SK-N-SH treated with all-trans-retinoic acid at 6 μM for 48 hours (cell line): ENCODE data around the gene SKAP2.

Source experiments
- ATAC-seq: fragments of 200-7000 bp; cut with Tn5 transposase; 3 replicates; pipeline ENCODE4 v1.9.1; 2020; ENCODE audit warnings: mild to moderate bottlenecking, moderate library complexity
- BACH2 ChIP-seq: fragments of 250-450 bp; sonication (Bioruptor Pico); IDR thresholded peaks from 2 replicates; pipeline ENCODE4 v1.9.0; 2021; ENCODE audit warnings: mild to moderate bottlenecking, borderline replicate concordance
- CREB5 ChIP-seq: fragments of 250-450 bp; sonication (Bioruptor Pico); IDR thresholded peaks from 2 replicates; pipeline ENCODE4 v1.5.1; 2020; ENCODE audit warnings: low read depth, mild to moderate bottlenecking, moderate library complexity
- CSDC2 ChIP-seq: fragments of 250-450 bp; sonication (Bioruptor Pico); IDR thresholded peaks from 2 replicates; pipeline ENCODE4 v1.5.0; 2020; ENCODE audit warnings: mild to moderate bottlenecking, moderate library complexity
- CSRNP3 ChIP-seq: fragments of 250-450 bp; sonication (Bioruptor Pico); IDR thresholded peaks from 2 replicates; pipeline ENCODE4 v1.5.1; 2021; ENCODE audit warnings: mild to moderate bottlenecking, moderate library complexity
- ESRRG ChIP-seq: fragments of 250-450 bp; sonication (Bioruptor Pico); IDR thresholded peaks from 2 replicates; pipeline ENCODE4 v1.6.1; 2021; ENCODE audit warnings: mild to moderate bottlenecking
- ISL1 ChIP-seq: fragments of 250-450 bp; sonication (Bioruptor Pico); IDR thresholded peaks from 2 replicates; pipeline ENCODE4 v2.1.2; 2022; ENCODE audit warnings: mild to moderate bottlenecking, moderate library complexity
- OSR1 ChIP-seq: fragments of 250-450 bp; sonication (Bioruptor Pico); IDR thresholded peaks from 2 replicates; pipeline ENCODE4 v1.8.0; 2022; ENCODE audit warnings: moderate library complexity, mild to moderate bottlenecking, inconsistent platforms
- POU6F1 ChIP-seq: fragments of 250-450 bp; sonication (Bioruptor Pico); IDR thresholded peaks from 2 replicates; pipeline ENCODE4 v1.8.0; 2021; ENCODE audit warnings: low read depth, mild to moderate bottlenecking, moderate library complexity, borderline replicate concordance
- PPARA ChIP-seq: fragments of 250-450 bp; sonication (Bioruptor Pico); IDR thresholded peaks from 2 replicates; pipeline ENCODE4 v1.5.0; 2020; ENCODE audit warnings: mild to moderate bottlenecking, borderline replicate concordance
- SNAI2 ChIP-seq: fragments of 250-450 bp; sonication (Bioruptor Pico); IDR thresholded peaks from 2 replicates; pipeline ENCODE4 v1.5.0; 2020; ENCODE audit warnings: mild to moderate bottlenecking, moderate library complexity
- TCF4 ChIP-seq: fragments of 250-450 bp; sonication (Bioruptor Pico); IDR thresholded peaks from 2 replicates; pipeline ENCODE4 v1.8.0; 2021; ENCODE audit warnings: mild to moderate bottlenecking, moderate library complexity, borderline replicate concordance
- ZC3H10 ChIP-seq: fragments of 250-450 bp; sonication (Bioruptor Pico); IDR thresholded peaks from 2 replicates; pipeline ENCODE4 v1.5.1; 2021; ENCODE audit warnings: mild to moderate bottlenecking, moderate library complexity
- ZFP30 ChIP-seq: fragments of 450-650 bp; formaldehyde crosslinking; IDR thresholded peaks from 2 replicates; pipeline ENCODE4 v1.5.0; 2022; ENCODE audit warnings: mild to moderate bottlenecking, moderate library complexity
- ZNF565 ChIP-seq: fragments of 450-650 bp; formaldehyde crosslinking; conservative IDR thresholded peaks from 2 replicates; pipeline ENCODE4 v1.5.0; 2020; ENCODE audit warnings: low read depth, mild to moderate bottlenecking, moderate library complexity
- ZNF70 ChIP-seq: fragments of 450-650 bp; formaldehyde crosslinking; IDR thresholded peaks from 2 replicates; pipeline ENCODE4 v1.5.0; 2020; ENCODE audit warnings: mild to moderate bottlenecking, moderate library complexity
- ZNF8 ChIP-seq: fragments of 450-650 bp; formaldehyde crosslinking; IDR thresholded peaks from 2 replicates; pipeline ENCODE4 v1.5.0; 2020; ENCODE audit warnings: mild to moderate bottlenecking, moderate library complexity
- TF ChIP-seq, protein P1 (sequence below): fragments of 250-450 bp; sonication (Bioruptor Pico); IDR thresholded peaks from 2 replicates; pipeline ENCODE4 v1.8.0; 2020; ENCODE audit warnings: mild to moderate bottlenecking, moderate library complexity, borderline replicate concordance
- TF ChIP-seq, protein P2 (sequence below): fragments of 250-450 bp; sonication (Bioruptor Pico); IDR thresholded peaks from 2 replicates; pipeline ENCODE4 v1.5.0; 2020; ENCODE audit warnings: mild to moderate bottlenecking, moderate library complexity

SKAP2 gene

GRCh38 chr7:26633557-26633956 is 230.8 kb downstream of the SKAP2 start:
- TF ChIP-seq CREB5 (no peak), POU6F1 (CRISPR knock-in tag) (no peak), BACH2 (CRISPR knock-in tag) (no peak), TCF4 (CRISPR knock-in tag) (no peak), PPARA (CRISPR knock-in tag) (no peak)
- no peak for ATAC-seq

DNA sequence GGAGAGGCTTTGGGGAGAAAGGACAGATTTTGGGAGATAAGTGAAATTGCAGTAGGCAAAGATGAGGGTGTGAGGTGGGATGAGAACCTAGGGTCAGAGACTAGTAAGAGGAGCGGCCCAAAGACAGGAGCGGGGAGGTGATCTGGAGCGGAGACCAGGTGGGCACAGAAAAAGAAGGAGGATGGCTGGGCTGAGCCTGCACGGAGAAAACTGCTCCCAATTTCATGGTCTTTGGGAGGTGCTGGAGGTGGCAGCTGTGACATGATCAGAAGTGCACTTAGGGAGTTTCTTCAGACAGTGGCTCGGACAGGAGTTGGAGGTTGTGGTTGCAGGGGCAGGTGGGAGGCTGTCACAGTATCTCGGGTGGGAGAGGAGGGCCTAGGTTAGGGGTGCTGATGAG is 232.8 kb downstream of the SKAP2 start:
- TF ChIP-seq, protein P1, sequence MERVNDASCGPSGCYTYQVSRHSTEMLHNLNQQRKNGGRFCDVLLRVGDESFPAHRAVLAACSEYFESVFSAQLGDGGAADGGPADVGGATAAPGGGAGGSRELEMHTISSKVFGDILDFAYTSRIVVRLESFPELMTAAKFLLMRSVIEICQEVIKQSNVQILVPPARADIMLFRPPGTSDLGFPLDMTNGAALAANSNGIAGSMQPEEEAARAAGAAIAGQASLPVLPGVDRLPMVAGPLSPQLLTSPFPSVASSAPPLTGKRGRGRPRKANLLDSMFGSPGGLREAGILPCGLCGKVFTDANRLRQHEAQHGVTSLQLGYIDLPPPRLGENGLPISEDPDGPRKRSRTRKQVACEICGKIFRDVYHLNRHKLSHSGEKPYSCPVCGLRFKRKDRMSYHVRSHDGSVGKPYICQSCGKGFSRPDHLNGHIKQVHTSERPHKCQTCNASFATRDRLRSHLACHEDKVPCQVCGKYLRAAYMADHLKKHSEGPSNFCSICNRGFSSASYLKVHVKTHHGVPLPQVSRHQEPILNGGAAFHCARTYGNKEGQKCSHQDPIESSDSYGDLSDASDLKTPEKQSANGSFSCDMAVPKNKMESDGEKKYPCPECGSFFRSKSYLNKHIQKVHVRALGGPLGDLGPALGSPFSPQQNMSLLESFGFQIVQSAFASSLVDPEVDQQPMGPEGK, result no peak
- TF ChIP-seq SNAI2 (CRISPR knock-in tag) (no peak), ZNF70 (CRISPR knock-in tag) (no peak), ZC3H10 (CRISPR knock-in tag) (no peak), BACH2 (CRISPR knock-in tag) (no peak), ZNF565 (CRISPR knock-in tag) (no peak), CSDC2 (no peak), ESRRG (CRISPR knock-in tag) (no peak), CSRNP3 (no peak), POU6F1 (CRISPR knock-in tag) (no peak), OSR1 (CRISPR knock-in tag) (no peak), ZNF8 (CRISPR knock-in tag) (no peak), TCF4 (CRISPR knock-in tag) (no peak), CREB5 (no peak), ZFP30 (CRISPR knock-in tag) (no peak), ISL1 (CRISPR knock-in tag) (no peak)
- TF ChIP-seq, protein P2, sequence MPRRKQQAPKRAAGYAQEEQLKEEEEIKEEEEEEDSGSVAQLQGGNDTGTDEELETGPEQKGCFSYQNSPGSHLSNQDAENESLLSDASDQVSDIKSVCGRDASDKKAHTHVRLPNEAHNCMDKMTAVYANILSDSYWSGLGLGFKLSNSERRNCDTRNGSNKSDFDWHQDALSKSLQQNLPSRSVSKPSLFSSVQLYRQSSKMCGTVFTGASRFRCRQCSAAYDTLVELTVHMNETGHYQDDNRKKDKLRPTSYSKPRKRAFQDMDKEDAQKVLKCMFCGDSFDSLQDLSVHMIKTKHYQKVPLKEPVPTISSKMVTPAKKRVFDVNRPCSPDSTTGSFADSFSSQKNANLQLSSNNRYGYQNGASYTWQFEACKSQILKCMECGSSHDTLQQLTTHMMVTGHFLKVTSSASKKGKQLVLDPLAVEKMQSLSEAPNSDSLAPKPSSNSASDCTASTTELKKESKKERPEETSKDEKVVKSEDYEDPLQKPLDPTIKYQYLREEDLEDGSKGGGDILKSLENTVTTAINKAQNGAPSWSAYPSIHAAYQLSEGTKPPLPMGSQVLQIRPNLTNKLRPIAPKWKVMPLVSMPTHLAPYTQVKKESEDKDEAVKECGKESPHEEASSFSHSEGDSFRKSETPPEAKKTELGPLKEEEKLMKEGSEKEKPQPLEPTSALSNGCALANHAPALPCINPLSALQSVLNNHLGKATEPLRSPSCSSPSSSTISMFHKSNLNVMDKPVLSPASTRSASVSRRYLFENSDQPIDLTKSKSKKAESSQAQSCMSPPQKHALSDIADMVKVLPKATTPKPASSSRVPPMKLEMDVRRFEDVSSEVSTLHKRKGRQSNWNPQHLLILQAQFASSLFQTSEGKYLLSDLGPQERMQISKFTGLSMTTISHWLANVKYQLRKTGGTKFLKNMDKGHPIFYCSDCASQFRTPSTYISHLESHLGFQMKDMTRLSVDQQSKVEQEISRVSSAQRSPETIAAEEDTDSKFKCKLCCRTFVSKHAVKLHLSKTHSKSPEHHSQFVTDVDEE (CRISPR knock-in tag), result no peak
- ATAC-seq, result no peak
